Fibroblast of skin of right biceps (primary cell): ENCODE results near the gene CCDC40.

Source experiments
- DNase-seq: peaks from one replicate; pipeline ENCODE4 v3.0.0-alpha.2; 2013

Gene CCDC40

DNA sequence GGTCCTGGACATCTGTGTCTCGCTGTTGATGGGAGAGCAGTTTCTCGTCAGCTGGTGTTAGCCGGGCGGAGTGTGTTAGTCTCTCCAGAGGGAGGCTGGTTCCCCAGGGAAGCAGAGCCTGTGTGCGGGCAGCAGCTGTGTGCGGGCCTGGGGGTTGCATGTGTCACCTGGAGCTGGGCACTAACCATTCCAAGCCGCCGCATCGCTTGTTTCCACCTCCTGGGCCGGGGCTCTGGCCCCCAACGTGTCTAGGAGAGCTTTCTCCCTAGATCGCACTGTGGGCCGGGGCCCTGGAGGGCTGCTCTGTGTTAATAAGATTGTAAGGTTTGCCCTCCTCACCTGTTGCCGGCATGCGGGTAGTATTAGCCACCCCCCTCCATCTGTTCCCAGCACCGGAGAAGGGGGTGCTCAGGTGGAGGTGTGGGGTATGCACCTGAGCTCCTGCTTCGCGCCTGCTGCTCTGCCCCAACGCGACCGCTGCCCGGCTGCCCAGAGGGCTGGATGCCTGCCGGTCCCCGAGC, 82.9 kb downstream of the CCDC40 start:
- no peak for DNase-seq

- no peak for DNase-seq
Observed at GRCh38 chr17:80119839-80120238, 83.4 kb downstream of the CCDC40 start.

- DNase-seq, result no peak
Observed at GRCh38 chr17:80122026-80122575, 85.7 kb downstream of the CCDC40 start.

DNA sequence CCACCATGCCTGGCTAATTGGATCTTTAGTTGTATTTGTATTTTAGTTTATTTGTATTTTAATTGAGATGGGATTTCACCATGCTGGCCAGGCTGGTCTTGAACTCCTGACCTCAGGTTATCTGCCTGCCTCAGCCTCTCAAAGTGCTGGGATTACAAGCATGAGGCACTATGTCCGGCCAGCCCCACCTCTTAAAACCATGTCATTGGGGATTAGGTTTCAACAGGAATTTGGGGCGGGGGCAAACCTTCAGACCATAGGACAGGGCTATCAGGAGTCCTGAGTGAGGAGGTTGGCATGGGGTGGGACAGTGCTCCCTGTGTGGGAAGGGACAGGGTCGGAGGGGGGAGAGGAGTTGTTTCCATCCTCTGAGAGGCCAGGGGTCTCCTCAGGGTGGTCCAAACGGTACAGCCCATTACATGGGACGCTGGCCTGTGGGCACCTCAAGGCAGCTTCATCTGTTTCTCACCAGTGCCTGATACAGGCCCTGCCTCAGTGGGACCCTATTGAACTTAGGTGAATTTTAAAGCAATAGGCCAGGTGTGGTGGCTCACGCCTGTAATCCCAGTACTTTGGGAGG, 86.6 kb downstream of the CCDC40 start:
- DNase-seq, result no peak

DNA sequence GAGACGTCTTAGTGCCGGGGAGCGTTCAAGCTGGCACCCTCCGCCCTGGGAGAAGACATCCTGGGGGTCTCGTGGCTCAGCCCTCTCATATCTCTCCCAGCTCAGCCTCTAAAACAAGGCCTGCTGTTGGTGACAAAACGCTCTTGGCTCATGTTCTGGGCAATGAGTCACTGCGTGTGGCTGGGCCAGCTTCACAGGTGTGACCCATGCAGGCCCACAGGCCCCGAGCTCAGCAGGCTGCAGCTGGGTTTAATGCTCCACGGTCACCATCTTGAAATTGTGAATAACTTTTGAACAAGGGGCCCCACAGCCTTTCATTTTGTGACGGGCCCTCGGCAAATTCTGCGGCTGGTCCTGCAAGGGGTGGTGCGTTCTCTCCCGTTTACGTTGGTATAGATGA, 87.3 kb downstream of the CCDC40 start:
- peak; percentile 36 for DNase-seq

DNA sequence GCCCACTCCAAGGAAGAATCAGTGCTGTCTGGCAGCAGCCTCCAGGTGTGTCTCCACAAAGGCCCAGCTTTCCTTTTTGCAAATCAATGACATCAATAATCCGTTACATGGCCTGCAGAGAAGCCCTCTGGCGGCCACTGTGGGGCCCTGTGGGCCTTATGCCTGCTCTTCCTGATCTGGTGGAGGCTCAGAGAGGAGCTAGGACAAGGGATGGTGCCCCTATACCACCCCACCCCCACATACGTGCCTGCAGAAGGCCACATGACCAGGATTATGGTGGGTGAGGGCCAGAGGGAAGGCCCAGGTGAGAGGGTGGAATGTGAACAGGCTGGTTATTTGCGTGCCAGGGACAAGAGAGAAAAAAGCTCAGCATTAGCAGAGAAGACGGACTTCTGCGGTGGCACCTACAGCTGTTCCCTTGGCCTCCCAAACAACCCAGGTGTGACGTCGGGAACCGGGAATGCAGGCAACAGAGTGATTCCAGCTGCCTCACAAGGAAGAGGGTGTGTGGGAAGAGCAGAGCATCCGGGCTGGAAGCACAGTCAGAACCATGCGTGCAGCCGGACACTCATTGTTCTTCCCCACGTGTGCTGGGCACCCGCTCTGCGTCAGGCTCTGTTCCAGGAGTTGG, 88.0 kb downstream of the CCDC40 start:
- DNase-seq, result peak; percentile 31

DNA sequence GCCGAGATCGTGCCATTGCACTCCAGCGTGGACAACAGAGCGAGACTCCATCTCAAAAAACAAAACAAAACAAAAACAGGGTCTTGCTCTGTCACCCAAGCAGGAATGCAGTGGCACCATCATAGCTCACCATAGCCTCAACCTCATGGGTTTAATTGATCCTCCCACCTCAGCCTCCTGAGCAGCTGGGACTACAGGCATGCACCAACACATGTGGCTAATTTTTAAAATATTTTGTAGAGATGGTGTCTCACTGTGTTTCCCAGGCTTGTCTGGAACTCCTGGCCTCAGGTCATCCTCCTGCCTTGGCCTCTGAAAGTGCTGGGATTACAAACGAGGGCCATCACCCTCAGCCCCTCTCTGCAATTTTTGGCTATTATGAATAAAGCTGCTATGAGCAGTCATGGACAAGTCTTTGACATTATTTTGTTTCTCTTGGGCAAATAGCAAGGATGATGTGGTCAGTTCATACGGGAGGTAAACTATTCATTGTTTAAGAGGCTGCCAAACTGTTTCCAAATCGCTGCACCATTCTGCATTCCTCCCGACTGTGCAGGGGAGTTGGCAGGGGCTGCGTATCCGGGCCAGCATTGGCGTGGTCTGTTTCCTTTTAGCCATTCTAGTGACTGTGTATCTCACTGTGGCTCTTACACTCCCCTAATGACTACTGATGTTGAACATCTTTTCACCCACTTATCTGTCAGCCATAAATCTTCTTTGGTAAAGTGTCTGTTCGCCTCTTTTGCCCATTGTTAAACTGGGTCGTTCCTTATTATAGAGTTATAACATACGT, 89.4 kb downstream of the CCDC40 start:
- peak; percentile 69 for DNase-seq

DNA sequence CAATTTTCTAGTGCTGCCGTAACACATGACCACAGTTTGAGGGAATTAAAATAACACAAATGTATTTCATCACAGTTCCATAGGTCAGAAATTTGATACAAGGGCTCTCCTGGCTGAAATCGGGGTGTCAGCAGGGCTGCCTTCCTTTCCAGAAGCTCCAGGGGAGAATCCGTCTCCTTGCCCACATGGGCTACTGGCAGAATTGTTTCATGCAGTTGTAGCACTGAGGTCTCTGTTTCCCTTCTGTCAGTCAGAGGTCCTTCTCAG, 89.9 kb downstream of the CCDC40 start:
- DNase-seq, result no peak

- no peak for DNase-seq
Observed at GRCh38 chr17:80129006-80129565, 92.6 kb downstream of the CCDC40 start.

DNA sequence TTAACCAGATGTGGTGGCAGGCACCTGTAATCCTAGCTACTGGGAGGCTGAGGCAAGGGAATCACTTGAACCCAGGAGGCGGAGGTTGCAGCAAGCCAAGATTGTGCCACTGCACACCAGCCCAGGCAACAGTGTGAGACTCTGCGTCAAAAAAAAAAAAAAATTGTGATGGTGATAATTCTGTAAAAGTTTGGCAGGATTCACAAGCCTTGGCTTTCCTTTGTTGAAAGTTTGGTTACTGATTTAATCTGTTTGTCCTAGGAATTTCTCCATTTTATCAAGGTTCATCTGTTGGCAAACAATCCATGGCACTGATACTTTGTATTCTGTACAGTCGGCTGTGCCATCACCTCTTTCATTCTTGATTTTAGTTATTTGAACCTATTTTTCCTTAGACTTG, 94.5 kb downstream of the CCDC40 start:
- DNase-seq, result no peak

DNA sequence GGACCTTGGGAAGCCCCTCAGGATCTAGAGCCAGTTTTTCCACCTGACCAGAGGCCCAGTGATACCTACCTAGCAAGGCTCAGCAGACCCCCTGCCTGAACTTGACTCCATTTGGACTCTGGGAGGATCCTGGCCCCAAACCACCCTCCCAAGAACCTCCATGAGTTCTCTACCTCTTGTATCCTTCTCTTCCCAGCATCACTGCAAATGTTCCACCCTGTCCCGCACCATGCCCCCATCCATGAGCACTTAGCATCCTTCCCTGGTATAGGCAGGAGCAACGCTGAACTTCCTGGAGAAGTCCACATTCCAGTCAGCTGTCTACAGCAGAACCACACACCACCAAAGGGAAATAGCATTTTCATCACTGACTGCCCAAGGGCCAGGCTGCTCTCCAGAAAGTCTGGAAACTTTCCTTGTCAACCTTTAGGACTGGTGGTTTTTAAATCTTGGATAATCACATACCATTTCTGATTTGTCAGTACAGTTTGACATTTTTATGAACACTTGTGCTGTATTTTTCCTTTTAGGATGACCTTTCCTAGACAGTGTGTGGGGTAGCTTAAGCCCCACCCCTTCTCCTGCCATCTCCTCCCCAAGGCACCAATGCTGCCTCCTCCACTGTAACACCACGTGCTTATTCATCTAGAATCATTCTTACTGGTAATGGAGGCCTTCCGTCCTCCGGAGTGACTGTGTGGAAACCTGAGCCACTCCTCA, 96.6 kb downstream of the CCDC40 start:
- no peak for DNase-seq

DNA sequence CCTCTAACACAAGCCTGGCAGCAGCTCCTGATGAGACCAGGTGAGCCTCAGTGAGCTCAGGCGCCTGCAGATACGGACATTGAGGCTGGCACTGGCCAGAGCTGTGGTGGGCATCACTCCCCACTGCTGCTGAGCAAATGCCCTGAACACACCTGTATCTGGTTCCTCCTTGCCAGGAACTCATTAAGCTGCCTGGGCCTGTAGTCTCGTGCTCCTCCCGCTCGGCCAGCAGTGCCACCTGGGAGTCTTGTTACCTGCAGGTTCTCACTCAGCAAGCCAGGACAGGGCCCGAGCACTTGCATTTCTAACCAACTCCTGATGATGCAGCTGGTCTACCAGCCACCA, 97.2 kb downstream of the CCDC40 start:
- no peak for DNase-seq

GRCh38 chr17:80137131-80137530, 100.7 kb downstream of the CCDC40 start:
- no peak for DNase-seq

DNA sequence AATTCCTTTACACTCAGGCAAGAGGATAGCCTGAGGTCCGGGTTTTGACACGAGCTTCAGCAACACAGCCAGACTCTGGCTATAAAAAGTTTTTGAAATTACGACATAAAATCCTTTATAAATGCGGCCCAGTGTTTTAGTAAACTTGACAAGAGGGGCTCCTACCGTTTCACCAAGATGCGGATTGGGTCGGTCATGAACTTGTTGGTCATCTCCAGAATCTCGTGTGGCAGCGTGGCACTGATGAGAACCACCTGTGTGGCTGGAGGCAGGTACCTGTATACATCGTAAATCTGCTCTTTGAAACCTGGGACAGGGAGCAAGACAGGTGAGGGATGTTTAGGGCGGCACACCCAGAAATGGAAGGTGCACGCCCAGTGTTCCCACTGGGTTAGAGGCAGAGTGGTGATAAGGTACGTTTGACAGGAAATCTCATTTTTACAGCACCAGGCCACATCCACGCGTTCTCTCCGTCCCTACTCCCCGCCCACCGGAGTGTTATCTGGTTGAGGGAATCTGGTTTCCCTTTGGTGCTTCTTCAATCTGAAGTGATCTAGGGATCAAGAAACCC, 102.5 kb downstream of the CCDC40 start:
- DNase-seq, result no peak

- DNase-seq, result no peak
Observed at GRCh38 chr17:80141463-80142165, 105.2 kb downstream of the CCDC40 start.

GRCh38 chr17:80142929-80143328, 106.5 kb downstream of the CCDC40 start:
- no peak for DNase-seq

DNA sequence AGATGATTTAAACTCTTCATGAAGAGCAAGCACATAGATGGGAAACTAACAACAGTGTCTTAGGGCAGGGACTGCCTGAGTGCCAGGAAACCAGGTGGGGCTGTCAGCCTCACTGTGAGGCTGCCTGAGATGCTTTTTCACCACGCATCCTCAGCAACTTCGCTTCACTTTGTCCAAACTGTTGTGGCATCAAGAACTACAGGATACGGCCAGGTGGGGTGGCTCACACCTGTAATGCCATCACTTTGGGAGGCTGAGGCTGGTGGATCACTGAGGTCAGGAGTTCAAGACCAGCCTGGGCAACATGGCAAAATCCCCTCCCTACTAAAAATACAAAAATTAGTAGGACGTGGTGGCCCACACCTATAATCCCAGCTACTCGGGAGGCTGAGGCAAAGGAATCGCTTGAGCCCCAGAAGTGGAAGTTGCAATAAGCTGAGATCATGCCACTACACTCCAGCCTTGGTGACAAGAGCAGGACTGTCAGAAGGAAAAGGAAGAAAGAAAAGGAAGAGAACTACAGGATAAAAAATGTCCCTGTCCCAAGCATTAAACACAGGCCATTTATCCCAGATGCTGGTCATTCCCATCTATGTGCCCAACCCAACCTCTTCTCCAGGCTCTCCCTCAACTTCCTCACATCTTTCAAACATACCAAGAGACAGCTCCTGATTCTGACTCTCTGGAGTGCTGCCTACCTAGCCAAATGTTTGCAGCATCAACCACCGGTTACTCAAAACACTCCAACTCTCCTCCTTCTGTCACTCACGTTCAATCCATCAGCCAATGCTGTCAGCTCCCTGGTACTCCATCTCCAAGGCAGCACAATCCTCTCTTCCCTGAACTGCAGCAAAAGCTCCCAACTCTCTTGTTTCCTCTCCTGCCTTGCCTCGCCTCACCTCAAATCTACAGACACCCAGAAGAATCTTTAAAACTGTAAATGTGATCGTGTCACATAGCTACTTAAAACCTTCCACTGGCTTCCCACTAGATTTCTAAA, 108.9 kb downstream of the CCDC40 start:
- no peak for DNase-seq

GRCh38 chr17:80146121-80147034, 109.9 kb downstream of the CCDC40 start:
- no peak for DNase-seq

DNA sequence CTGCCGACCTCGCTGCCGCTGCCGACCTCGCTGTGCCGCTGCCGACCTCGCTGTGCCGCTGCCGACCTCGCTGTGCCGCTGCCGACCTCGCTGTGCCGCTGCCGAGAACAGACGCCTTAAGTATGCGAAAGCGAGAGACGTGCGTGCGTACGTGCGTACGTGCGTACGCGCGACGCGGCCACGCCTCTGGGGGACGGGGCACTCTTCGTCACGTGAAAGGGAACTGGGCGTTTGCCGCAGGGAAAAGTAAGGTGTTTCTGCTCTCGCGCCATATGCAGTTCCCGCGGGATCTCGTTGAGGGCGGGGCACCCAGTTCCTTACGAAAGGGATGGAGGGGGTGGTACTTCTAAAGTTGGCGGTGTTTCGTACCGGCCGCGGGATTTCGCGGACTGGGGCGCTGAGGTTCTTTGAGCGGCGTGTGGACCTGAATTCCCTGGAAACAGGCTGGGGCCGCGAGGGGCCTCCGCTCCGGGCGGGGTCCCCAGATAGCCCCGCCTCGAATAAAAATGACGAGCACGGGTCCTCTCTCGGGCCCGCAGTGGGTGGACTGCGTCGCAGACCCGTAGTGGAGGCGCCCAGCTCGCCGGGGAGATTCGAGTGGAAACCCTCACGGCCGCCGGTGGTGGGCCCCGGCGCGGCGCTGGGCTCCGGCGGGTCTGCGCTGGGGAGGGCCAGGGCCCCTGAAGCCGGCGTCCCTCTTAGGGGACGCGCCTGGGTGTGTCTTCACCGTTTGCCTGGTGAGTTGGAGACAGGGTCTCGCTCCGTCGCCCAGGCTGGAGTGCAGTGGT, 110.8 kb downstream of the CCDC40 start, which contains the start of gene EIF4A3:
Gene EIF4A3, minus strand, starts transcription at position 94 of the 788 bp plus-strand sequence. CDS start 167 bp downstream, outside the sequence.
- DNase-seq, result peak; percentile 99
